Lower leg skin (tissue), 4 donors: Measurements from ENCODE around the gene FUT6. TPM values are rescaled to one million over a fixed set of nuclear protein-coding genes. Genes with fewer than 3 reads are reported as not detected.

Source experiments
- DNase-seq, 2 donors: peaks; one replicate each; pipeline ENCODE4 v3.0.0-alpha.2; 2019; ENCODE audit warnings: low spot score in 2 of 2
- H3K4me3 ChIP-seq: fragments of 200-600 bp; sonication (generic); 2 replicates; pipeline ENCODE4 v1.5.1; 2017; ENCODE audit warnings: mild to moderate bottlenecking, low read depth; ENCODE audit not compliant: poor library complexity, severe bottlenecking
- CTCF ChIP-seq, 3 donors: fragments of 450-650 bp; IDR thresholded peaks; one replicate each; pipeline ENCODE4 v1.5.1; 2016; ENCODE audit warnings: antibody characterized with exemption in 3 of 3, mild to moderate bottlenecking in 3 of 3, moderate library complexity in 2 of 3
- POLR2A ChIP-seq, 2 donors: fragments of 450-650 bp; IDR thresholded peaks; one replicate each; pipeline ENCODE4 v1.6.1; 2016 to 2017; ENCODE audit warnings: antibody characterized with exemption in 2 of 2, mild to moderate bottlenecking in 1 of 2, moderate library complexity in 1 of 2
- WGBS, 2 donors: methylation state at CpG; one replicate each; pipeline ENCODE4 v1.1.5; 2018; 5-methylcytosine and 5-hydroxymethylcytosine counted together
- intact Hi-C: fragments of 100-400 bp; cut with DNase I; formaldehyde crosslinking; loops from one replicate; pipeline ENCODE4 v1.15.0; 2023; ENCODE audit warnings: low total_unique reads
- total RNA-seq, 4 donors: library from RNA; depleted of rRNA; stranded (reverse); fragments of >200 nt; gene quantifications; one replicate each; pipeline ENCODE4 v1.1.0, GENCODE V29; 2016

Gene FUT6
- total RNA-seq, 4 donors from 2014 or later = 0.23 to 0.29 TPM; not detected in 2

- no peak for TF ChIP-seq POLR2A (IDR thresholded peaks at IDR 0.05)
- WGBS, 2 donors = 83 to 86% methylated on average over 9 of the region's 9 CpGs
- intact Hi-C loops = loop anchor here (10.0 kb wide), 1 partner anchor 216 kb away; no protein-coding TSS in a partner anchor
- no peak for DNase-seq
- no peak overlapping the region for H3K4me3 ChIP-seq
Observed at GRCh38 chr19:5809053-5809452, 30.4 kb downstream of the FUT6 start.

- intact Hi-C loops = loop anchor here (10.0 kb wide), 1 partner anchor 217 kb away; no protein-coding TSS in a partner anchor
- TF ChIP-seq POLR2A (IDR thresholded peaks at IDR 0.05) = no peak
- TF ChIP-seq CTCF (IDR thresholded peaks at IDR 0.05) = no peak
- WGBS, 2 donors = 83 to 88% methylated on average over 20 to 21 of the region's 21 CpGs
Observed at GRCh38 chr19:5808120-5808816, 31.2 kb downstream of the FUT6 start.

GRCh38 chr19:5806905-5807304, 32.6 kb downstream of the FUT6 start:
- no peak for DNase-seq
- 94 to 96% methylated on average over 5 of the region's 5 CpGs for WGBS, 2 donors
- no peak overlapping the region for H3K4me3 ChIP-seq
- intact Hi-C loops = loop anchor here (10.0 kb wide), 1 partner anchor 218 kb away; no protein-coding TSS in a partner anchor
- TF ChIP-seq CTCF (IDR thresholded peaks at IDR 0.05) = no peak
- no peak for TF ChIP-seq POLR2A (IDR thresholded peaks at IDR 0.05)

More at GRCh38 chr19:5808120-5808816, 31.2 kb downstream of the FUT6 start:
- DNase-seq = peak in 1 of 2 donors; percentile 85
- H3K4me3 ChIP-seq = no peak overlapping the region

- DNase-seq = no peak
- TF ChIP-seq POLR2A (IDR thresholded peaks at IDR 0.05) (no peak), CTCF (IDR thresholded peaks at IDR 0.05) (no peak)
- WGBS, 2 donors = 45 to 51% methylated on average over 6 of the region's 6 CpGs
- intact Hi-C loops = loop anchor here (10.0 kb wide), 1 partner anchor 219 kb away; no protein-coding TSS in a partner anchor
- H3K4me3 ChIP-seq = no peak overlapping the region
Observed at GRCh38 chr19:5806133-5806489, 33.4 kb downstream of the FUT6 start.

GRCh38 chr19:5805462-5806132, 33.9 kb downstream of the FUT6 start:
- DNase-seq = peak in 1 of 2 donors; percentile 93
- 1 to 3% methylated on average over 26 to 38 of the region's 46 CpGs for WGBS, 2 donors
- peak in 1 of 3 donors; percentile 49 for TF ChIP-seq CTCF (IDR thresholded peaks at IDR 0.05)
- TF ChIP-seq POLR2A (IDR thresholded peaks at IDR 0.05) = no peak
- H3K4me3 ChIP-seq = no peak overlapping the region
- intact Hi-C loops = loop anchor here (10.0 kb wide), 1 partner anchor 219 kb away; no protein-coding TSS in a partner anchor
